ENCODE data around the gene SLC22A1. TPM values are rescaled to one million over a fixed set of nuclear protein-coding genes. Genes with fewer than 3 reads are reported as not detected.
A peak's percentile ranks its signal among the peaks of the same experiment; 100 is the strongest.

SLC22A1 gene
- total RNA-seq, 1 donor: 0.72 TPM

DNA sequence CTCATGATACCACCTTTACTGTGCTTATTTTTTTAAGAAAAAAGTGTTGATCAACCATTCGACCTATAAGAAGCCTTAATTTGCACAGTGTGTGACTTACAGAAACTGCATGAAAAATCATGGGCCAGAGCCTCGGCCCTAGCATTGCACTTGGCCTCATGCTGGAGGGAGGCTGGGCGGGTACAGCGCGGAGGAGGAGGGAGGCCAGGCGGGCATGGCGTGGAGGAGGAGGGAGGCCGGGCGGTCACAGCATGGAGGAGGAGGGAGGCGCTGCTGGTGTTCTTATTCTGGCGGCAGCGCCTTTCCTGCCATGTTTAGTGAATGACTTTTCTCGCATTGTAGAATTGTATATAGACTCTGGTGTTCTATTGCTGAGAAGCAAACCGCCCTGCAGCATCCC lies 15.6 kb upstream of the SLC22A1 start:
- H2AFZ ChIP-seq (ENCODE audit: low read length): no peak overlapping the region
- peaks cover 6% of the 10 kb centered on the region for H3K4me1 ChIP-seq (ENCODE audit: insufficient read depth, low read length)
- no peak overlapping the region for H3K27ac ChIP-seq (ENCODE audit: low read depth, low read length)
- no peak overlapping the region for H3K4me2 ChIP-seq (ENCODE audit: insufficient read depth, low read length)
- H3K79me2 ChIP-seq (ENCODE audit: insufficient read depth, low read length): peaks cover 7% of the 10 kb centered on the region
- H4K20me1 ChIP-seq (ENCODE audit: insufficient read depth, low read length): peaks cover 8% of the 10 kb centered on the region
- peaks cover 31% of the 10 kb centered on the region for H3K36me3 ChIP-seq (ENCODE audit: insufficient read depth, low read length)
- no peak overlapping the region for H3K4me3 ChIP-seq (ENCODE audit: insufficient read depth, low read length)
- H3K9me3 ChIP-seq (ENCODE audit: low read depth, low read length): no peaks in the 10 kb centered on the region
- no peaks in the 10 kb centered on the region for H3K27me3 ChIP-seq (ENCODE audit: insufficient read depth, low read length)
- no peak for DNase-seq (ENCODE audit: insufficient read length, low spot score, missing footprints)
- TF ChIP-seq, protein P1, sequence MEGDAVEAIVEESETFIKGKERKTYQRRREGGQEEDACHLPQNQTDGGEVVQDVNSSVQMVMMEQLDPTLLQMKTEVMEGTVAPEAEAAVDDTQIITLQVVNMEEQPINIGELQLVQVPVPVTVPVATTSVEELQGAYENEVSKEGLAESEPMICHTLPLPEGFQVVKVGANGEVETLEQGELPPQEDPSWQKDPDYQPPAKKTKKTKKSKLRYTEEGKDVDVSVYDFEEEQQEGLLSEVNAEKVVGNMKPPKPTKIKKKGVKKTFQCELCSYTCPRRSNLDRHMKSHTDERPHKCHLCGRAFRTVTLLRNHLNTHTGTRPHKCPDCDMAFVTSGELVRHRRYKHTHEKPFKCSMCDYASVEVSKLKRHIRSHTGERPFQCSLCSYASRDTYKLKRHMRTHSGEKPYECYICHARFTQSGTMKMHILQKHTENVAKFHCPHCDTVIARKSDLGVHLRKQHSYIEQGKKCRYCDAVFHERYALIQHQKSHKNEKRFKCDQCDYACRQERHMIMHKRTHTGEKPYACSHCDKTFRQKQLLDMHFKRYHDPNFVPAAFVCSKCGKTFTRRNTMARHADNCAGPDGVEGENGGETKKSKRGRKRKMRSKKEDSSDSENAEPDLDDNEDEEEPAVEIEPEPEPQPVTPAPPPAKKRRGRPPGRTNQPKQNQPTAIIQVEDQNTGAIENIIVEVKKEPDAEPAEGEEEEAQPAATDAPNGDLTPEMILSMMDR (IDR thresholded peaks at IDR 0.05; ENCODE audit: extremely low read depth, low read depth, low read length): no peak

DNA sequence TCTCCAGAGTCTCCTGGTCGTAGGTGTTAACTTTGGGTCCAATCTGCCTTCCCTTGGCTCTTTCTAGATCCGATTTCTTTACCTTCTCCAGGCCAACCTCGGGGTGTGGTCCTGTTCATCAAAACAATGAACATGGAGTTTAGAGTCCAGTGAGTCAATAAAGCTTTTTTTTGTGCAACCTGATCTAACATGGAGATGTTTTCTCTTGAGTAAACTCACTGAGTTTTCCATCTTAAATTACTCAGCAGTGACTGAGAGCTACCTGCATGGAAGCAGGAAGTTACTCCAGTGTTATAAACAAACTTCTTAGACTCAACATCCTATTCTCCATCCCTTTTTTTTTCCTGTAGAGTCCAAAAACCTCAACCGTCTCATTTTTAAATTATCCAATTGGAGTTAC lies 14.9 kb upstream of the SLC22A1 start:
- Histone ChIP-seq H3K4me3 (ENCODE audit: insufficient read depth, low read length) (no peak overlapping the region), H3K9me3 (ENCODE audit: low read depth, low read length) (no peaks in the 10 kb centered on the region), H3K4me2 (ENCODE audit: insufficient read depth, low read length) (no peak overlapping the region), H4K20me1 (ENCODE audit: insufficient read depth, low read length) (peaks cover 4% of the 10 kb centered on the region), H3K27ac (ENCODE audit: low read depth, low read length) (no peak overlapping the region), H3K36me3 (ENCODE audit: insufficient read depth, low read length) (peaks cover 31% of the 10 kb centered on the region), H2AFZ (ENCODE audit: low read length) (no peak overlapping the region), H3K4me1 (ENCODE audit: insufficient read depth, low read length) (no peaks in the 10 kb centered on the region), H3K27me3 (ENCODE audit: insufficient read depth, low read length) (no peaks in the 10 kb centered on the region), H3K79me2 (ENCODE audit: insufficient read depth, low read length) (peaks cover 4% of the 10 kb centered on the region)
- DNase-seq (ENCODE audit: insufficient read length, low spot score, missing footprints): peak; percentile 55
- TF ChIP-seq, protein P1 (IDR thresholded peaks at IDR 0.05; ENCODE audit: extremely low read depth, low read depth, low read length): no peak

DNA sequence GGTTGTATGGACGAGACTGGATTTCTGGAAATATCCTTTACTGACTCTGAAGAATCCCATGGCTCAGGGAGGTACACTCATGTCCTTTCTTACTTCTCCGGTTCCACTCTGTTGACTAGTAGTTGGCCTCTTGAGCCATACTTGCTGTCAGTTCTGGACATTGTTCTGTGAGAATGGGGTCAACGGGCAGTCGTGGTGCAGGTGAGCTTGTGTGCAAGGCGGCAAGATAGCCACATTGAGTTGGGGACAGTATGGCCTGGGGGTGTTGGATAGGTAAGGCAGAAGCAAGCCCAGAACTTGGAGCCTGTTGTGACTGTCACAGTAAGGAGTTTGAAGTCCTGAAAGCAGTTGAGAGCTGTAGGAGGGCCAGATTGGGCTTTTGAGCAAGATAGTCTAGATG lies 13.5 kb upstream of the SLC22A1 start:
- H3K36me3 ChIP-seq (ENCODE audit: insufficient read depth, low read length): peaks cover 31% of the 10 kb centered on the region
- TF ChIP-seq, protein P1 (IDR thresholded peaks at IDR 0.05; ENCODE audit: extremely low read depth, low read depth, low read length): no peak
- no peaks in the 10 kb centered on the region for H3K9me3 ChIP-seq (ENCODE audit: low read depth, low read length)
- H3K4me1 ChIP-seq (ENCODE audit: insufficient read depth, low read length): no peaks in the 10 kb centered on the region
- no peak overlapping the region for H3K4me2 ChIP-seq (ENCODE audit: insufficient read depth, low read length)
- H3K79me2 ChIP-seq (ENCODE audit: insufficient read depth, low read length): no peaks in the 10 kb centered on the region
- no peak for DNase-seq (ENCODE audit: insufficient read length, low spot score, missing footprints)
- no peak overlapping the region for H2AFZ ChIP-seq (ENCODE audit: low read length)
- no peaks in the 10 kb centered on the region for H4K20me1 ChIP-seq (ENCODE audit: insufficient read depth, low read length)
- H3K4me3 ChIP-seq (ENCODE audit: insufficient read depth, low read length): no peak overlapping the region
- H3K27ac ChIP-seq (ENCODE audit: low read depth, low read length): no peak overlapping the region
- H3K27me3 ChIP-seq (ENCODE audit: insufficient read depth, low read length): no peaks in the 10 kb centered on the region

DNA sequence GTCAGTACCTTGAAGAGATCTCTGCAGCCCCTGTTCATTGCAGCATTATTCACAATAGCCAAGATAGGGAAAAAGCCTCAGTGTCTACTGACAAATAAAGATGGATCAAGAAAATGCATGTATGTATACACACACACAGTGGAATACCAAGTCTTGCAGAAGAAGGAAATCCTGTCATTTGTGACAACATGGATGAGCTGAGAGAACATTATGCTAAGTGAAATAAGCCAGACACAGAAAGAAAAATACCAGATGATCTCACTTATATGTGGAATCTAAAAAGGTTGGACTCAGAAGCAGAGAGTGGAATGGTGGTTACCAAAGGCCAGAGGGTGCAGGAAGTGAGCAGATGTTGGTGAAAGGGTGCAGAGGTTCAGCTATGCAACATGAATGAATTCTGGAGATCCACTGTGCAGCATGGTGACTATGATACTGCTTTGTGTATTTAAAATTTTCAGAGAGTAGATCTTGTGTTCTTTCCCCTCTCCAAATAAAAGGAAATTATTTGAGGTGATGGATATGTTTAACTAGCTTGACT lies 11.0 kb upstream of the SLC22A1 start:
- no peak overlapping the region for H3K4me3 ChIP-seq (ENCODE audit: insufficient read depth, low read length)
- no peak overlapping the region for H3K4me2 ChIP-seq (ENCODE audit: insufficient read depth, low read length)
- no peaks in the 10 kb centered on the region for H3K9me3 ChIP-seq (ENCODE audit: low read depth, low read length)
- no peaks in the 10 kb centered on the region for H3K27me3 ChIP-seq (ENCODE audit: insufficient read depth, low read length)
- H4K20me1 ChIP-seq (ENCODE audit: insufficient read depth, low read length): no peaks in the 10 kb centered on the region
- H3K4me1 ChIP-seq (ENCODE audit: insufficient read depth, low read length): no peaks in the 10 kb centered on the region
- no peak overlapping the region for H2AFZ ChIP-seq (ENCODE audit: low read length)
- DNase-seq (ENCODE audit: insufficient read length, low spot score, missing footprints): no peak
- H3K27ac ChIP-seq (ENCODE audit: low read depth, low read length): no peak overlapping the region
- TF ChIP-seq, protein P1 (IDR thresholded peaks at IDR 0.05; ENCODE audit: extremely low read depth, low read depth, low read length): no peak
- no peaks in the 10 kb centered on the region for H3K79me2 ChIP-seq (ENCODE audit: insufficient read depth, low read length)
- H3K36me3 ChIP-seq (ENCODE audit: insufficient read depth, low read length): peaks cover 10% of the 10 kb centered on the region
